DMS114 treated with DMSO at 0.1 percent for 48 hours (cell line): ENCODE results near the gene PIGC.

Experiments used
- DNase-seq: peaks from one replicate; lab custom pipeline; 2025; ENCODE audit not compliant: unreplicated experiment; lab: John Stamatoyannopoulos, UW

Gene PIGC

GRCh38 chr1:172443666-172444453, at the start of gene PIGC:
Gene PIGC (minus strand): TSS chr1:172444069. CDS start chr1:172442622, 1,447 bp downstream.
- DNase-seq = peak; percentile 90

- no peak for DNase-seq
Measured at GRCh38 chr1:172492421-172492820, 48.6 kb upstream of the PIGC start.

- DNase-seq = no peak
Measured at GRCh38 chr1:172489847-172490246, 46.0 kb upstream of the PIGC start.

- DNase-seq = no peak
Measured at GRCh38 chr1:172488393-172488792, 44.5 kb upstream of the PIGC start.

GRCh38 chr1:172487550-172487949, 43.7 kb upstream of the PIGC start:
- no peak for DNase-seq

GRCh38 chr1:172486805-172487454, 43.1 kb upstream of the PIGC start:
- DNase-seq = no peak

- no peak for DNase-seq
Measured at GRCh38 chr1:172485626-172486025, 41.8 kb upstream of the PIGC start.

GRCh38 chr1:172484252-172484651, 40.4 kb upstream of the PIGC start:
- DNase-seq = no peak

- DNase-seq = no peak
Measured at GRCh38 chr1:172483448-172483847, 39.6 kb upstream of the PIGC start.

GRCh38 chr1:172482044-172482443, 38.2 kb upstream of the PIGC start:
- no peak for DNase-seq

GRCh38 chr1:172480431-172480830, 36.6 kb upstream of the PIGC start:
- no peak for DNase-seq

GRCh38 chr1:172478485-172478884, 34.6 kb upstream of the PIGC start:
- no peak for DNase-seq

- no peak for DNase-seq
Measured at GRCh38 chr1:172477741-172478140, 33.9 kb upstream of the PIGC start.

GRCh38 chr1:172477216-172477615, 33.3 kb upstream of the PIGC start:
- no peak for DNase-seq

- no peak for DNase-seq
Measured at GRCh38 chr1:172476218-172476811, 32.4 kb upstream of the PIGC start.

- no peak for DNase-seq
Measured at GRCh38 chr1:172473842-172474241, 30.0 kb upstream of the PIGC start.

GRCh38 chr1:172473302-172473701, 29.4 kb upstream of the PIGC start:
- no peak for DNase-seq

- DNase-seq = no peak
Measured at GRCh38 chr1:172472495-172472894, 28.6 kb upstream of the PIGC start.

- DNase-seq = no peak
Measured at GRCh38 chr1:172471666-172472065, 27.8 kb upstream of the PIGC start.

GRCh38 chr1:172470149-172470548, 26.3 kb upstream of the PIGC start:
- no peak for DNase-seq

GRCh38 chr1:172469717-172470116, 25.8 kb upstream of the PIGC start:
- no peak for DNase-seq

- DNase-seq = no peak
Measured at GRCh38 chr1:172468296-172468695, 24.4 kb upstream of the PIGC start.
